SK-MEL-5 (cell line): ENCODE data around the gene BCAP31. TPM values are rescaled to one million over a fixed set of nuclear protein-coding genes. Genes with fewer than 3 reads are reported as not detected.
"Not testable (repeated sequence)": the region's sequence is repeated elsewhere in the genome, so short reads cannot be mapped to it uniquely, and the experiment has no call there.

Experiments used
- DNase-seq: peaks from one replicate; pipeline ENCODE4 v3.0.0-alpha.2; 2016; ENCODE audit warnings: low read depth, low spot score
- in situ Hi-C: cut with HindIII; loops from 2 replicates; pipeline ENCODE4 v1.10.0; 2016; ENCODE audit warnings: low sequenced_read_pairs, high pct_unique_total_duplicates, low pct_unique_long_range_greater_than_20kb
- total RNA-seq: library from RNA; depleted of rRNA; stranded (reverse); fragments of >200 nt; shearing (Covaris generic); gene quantifications from 2 replicates; pipeline ENCODE4 v1.2.3, GENCODE V29; 2014

Gene BCAP31
- total RNA-seq, 1 experiment from 2014 or later, result 363 TPM

- in situ Hi-C loops, result no loop called here
- peak; percentile 4 for DNase-seq
These were observed 40.6 kb upstream of the BCAP31 start for GRCh38 chrX:153764786-153765137.

GRCh38 chrX:153763989-153764755 lies 40.0 kb upstream of the BCAP31 start, which contains the start of gene PLXNB3:
TSS of gene PLXNB3 (plus strand) at chrX:153764249. CDS start at chrX:153765536, 1,287 bp downstream.
- in situ Hi-C loops, result no loop called here
- peak; percentile 76 for DNase-seq

GRCh38 chrX:153763298-153763932 lies 39.2 kb upstream of the BCAP31 start:
- in situ Hi-C loops, result no loop called here
- no peak for DNase-seq

GRCh38 chrX:153762626-153763173 lies 38.5 kb upstream of the BCAP31 start:
- no peak for DNase-seq
- in situ Hi-C loops, result no loop called here

DNA sequence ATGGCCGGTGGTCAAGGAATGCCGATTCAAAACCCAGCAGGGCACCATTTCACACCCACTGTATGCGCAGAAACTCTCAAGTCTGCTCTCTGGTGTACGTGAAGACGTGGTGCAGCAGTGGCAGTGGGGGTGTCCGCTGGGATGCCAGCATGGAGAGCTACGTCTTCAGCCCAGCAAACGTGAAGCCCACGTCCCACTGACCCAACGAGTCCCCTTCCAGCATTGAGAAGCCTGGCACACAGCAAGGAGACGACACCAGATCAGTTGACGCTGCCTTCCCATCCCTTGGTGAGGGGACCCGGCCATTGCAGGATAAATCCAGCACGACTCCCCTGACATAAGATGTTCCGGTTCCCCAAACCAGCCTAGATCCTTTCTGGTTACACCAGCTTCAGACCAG lies 37.7 kb upstream of the BCAP31 start:
- peak; percentile 11 for DNase-seq
- in situ Hi-C loops, result no loop called here

GRCh38 chrX:153755136-153755535 lies 30.9 kb upstream of the BCAP31 start:
- in situ Hi-C loops, result no loop called here
- DNase-seq, result no peak

- no peak for DNase-seq
- in situ Hi-C loops, result no loop called here
These were observed 26.1 kb upstream of the BCAP31 start for GRCh38 chrX:153750127-153750774.

DNA sequence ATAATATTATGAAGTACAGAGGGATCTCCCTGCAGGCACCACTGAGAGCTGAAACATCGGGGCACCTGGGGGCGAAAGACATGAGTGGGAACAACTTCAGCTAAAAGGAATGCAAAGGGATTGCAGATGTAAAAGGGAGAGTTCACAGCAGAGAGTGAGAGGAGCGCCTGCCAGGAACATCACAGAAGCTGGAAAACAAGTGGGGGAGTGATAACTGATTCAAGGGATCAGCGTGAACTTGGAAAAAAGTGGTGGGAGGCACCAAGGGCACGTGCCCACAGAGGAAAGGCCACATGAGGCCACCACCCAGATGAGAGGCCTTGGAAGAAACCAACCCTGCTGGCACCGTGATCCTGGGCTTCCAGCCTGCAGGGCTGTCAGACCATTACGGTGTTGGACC lies 24.8 kb upstream of the BCAP31 start:
- in situ Hi-C loops, DNase-seq: not testable (repeated sequence)

GRCh38 chrX:153746991-153747390 lies 22.8 kb upstream of the BCAP31 start:
- DNase-seq, in situ Hi-C loops: not testable (repeated sequence)

DNA sequence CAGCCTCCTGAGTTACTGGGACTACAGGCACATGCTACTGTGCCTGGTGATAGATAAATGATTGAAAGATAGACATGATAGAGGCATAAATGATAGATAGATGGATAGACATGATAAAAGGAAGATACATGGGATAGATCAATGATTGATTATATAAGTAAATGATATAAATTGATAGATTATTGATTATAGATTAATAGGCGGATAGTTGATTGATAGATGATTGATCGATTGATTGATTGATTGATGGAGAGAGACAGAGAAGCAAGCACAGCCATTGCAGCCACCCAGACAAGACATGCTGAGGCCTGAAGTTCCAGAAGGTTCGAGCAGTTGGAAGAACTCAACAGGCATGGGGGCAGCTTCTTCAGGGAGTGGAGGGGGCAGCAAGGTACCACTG lies 22.2 kb upstream of the BCAP31 start:
- in situ Hi-C loops, result no loop called here
- DNase-seq, result no peak

DNA sequence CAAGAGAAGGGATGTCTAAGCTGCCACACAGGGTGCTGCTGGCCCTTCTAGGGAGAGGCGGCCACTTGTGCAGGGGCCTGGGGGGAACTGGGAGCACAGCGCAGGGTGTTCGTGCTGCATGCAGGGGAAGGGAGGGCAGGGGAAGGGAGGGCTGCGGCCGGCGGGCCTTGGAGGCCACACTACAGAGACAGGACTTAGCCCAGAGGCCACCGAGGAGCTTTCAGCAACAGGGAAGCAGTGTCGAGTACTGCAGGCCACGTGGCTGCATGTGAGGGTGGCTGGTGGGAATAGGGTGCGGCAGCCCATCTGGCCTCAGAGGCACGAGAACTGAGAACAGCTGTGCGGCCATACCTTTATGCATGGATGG lies 20.9 kb upstream of the BCAP31 start:
- DNase-seq, in situ Hi-C loops: not testable (repeated sequence)

DNA sequence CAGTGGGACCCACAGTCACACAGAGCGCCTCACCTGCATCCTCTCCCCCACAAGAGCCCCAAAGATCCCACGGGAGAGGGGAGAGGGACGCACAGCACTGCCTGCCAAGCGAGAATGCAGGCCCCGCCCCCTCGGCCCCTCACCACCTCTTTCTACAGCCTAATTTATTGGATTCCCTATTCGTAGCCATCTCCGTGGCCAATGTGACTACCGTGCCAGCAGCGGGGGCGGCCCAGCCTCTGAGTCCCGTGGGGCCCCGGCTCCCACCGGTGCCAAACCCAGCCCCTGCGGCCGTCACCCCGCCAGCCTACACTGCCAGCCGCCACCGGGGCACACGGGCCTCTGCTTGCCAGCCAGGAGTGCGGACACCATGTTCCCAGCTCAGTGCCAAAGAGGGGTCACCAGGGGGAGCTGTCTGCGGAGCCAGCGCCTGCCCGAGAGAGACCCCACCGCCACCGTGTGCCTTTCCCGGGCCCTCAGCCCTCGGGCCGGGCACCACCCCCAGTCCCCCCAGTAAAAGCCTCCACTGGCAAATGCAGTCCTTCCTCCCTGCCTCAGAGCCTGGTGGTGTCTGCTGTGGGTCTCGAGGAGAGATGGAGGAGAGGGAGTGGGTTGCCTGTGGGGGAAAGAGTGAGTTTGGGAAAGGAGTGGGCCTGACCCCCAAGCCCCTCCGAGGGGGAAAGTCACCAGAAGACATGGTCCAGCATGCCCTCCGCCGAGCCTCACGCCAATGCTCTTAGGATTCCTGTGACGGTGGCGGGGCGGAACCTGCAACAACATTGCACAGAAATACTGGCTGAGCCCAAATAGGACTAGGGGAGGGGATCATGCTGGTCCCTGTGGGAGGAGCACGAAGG lies 20.3 kb upstream of the BCAP31 start:
- DNase-seq, result no peak
- in situ Hi-C loops, result no loop called here

GRCh38 chrX:153743468-153744209 lies 19.5 kb upstream of the BCAP31 start:
- DNase-seq, in situ Hi-C loops: not testable (repeated sequence)

DNA sequence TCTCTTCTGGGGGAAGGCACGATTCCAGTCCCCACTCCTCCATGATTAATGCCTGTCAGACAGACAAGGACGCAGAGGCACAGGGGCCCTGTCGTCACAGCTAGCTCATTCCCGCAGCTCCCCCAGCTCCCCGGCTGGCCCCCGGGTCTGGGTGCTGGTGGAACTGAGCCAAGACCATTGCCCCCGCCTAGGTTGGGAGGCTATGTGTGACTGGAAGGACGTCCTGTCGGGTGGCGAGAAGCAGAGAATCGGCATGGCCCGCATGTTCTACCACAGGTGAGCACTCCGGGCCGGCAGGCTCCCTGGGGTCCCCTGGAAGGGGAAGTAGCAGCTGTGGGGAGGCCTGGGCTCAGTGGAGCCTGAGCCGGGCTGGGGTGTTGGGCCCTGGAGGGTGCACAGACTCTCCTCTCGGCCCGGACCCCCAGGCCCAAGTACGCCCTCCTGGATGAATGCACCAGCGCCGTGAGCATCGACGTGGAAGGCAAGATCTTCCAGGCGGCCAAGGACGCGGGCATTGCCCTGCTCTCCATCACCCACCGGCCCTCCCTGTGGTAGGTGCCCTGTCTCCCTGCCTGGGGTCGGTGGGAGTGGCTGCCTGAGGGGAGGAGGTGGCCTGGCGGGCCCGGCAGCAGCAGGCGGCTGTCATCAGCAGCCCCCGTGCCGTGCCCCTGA lies 18.7 kb upstream of the BCAP31 start:
- in situ Hi-C loops, DNase-seq: not testable (repeated sequence)

- in situ Hi-C loops, DNase-seq: not testable (repeated sequence)
These were observed 17.9 kb upstream of the BCAP31 start for GRCh38 chrX:153742111-153742510.

- DNase-seq, result no peak
- in situ Hi-C loops, result no loop called here
These were observed 17.3 kb upstream of the BCAP31 start for GRCh38 chrX:153741446-153741845.
